A204.1 (cell line): ENCODE results near the gene NEUROD2.

Source experiments
- FAIRE-seq: peaks from 2 replicates; lab custom pipeline; 2012; peaks lifted over from hg19 to GRCh38; lab: Jason Lieb, UNC

NEUROD2 gene

DNA sequence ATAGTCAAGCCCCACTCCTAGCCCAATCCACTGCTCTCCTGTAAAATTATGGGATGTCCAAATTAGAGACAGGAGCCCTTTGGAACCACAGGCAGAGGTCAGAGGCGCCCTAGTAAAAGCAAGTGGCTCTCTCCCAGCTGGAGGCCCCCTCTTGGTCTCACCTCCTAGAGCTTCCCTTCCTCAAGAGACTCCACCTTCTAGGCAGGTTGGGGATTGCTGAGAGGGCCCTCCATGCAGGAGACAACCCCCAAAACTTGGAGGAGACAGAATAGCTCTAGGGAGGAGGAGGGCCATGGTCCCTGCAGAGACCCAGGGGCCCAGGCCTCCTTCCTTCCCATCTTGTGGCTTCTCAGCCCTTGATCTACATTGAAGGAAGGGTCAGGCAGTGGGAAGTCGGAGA, 29.4 kb downstream of the NEUROD2 start:
- FAIRE-seq, result no peak

DNA sequence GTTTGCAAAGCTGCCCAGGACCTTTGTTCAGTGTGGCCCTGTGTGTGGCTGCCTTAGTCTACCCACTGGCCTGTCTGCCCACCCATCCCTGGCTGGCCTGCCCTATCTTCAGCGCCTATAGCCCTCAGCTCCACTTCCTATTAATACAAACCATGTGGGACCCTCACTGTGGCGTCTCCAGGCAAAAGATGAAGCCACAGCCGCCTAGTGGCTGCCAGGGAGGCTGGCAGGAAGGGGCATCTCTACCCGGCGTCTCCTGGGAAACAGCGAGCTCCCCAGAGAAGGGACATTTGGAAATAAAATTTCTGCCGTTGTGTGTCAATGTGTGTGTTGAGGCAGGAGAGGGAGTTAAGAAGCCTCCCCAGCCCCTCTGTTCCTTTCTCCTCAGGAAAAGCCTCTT, 31.5 kb downstream of the NEUROD2 start:
- FAIRE-seq, result no peak

DNA sequence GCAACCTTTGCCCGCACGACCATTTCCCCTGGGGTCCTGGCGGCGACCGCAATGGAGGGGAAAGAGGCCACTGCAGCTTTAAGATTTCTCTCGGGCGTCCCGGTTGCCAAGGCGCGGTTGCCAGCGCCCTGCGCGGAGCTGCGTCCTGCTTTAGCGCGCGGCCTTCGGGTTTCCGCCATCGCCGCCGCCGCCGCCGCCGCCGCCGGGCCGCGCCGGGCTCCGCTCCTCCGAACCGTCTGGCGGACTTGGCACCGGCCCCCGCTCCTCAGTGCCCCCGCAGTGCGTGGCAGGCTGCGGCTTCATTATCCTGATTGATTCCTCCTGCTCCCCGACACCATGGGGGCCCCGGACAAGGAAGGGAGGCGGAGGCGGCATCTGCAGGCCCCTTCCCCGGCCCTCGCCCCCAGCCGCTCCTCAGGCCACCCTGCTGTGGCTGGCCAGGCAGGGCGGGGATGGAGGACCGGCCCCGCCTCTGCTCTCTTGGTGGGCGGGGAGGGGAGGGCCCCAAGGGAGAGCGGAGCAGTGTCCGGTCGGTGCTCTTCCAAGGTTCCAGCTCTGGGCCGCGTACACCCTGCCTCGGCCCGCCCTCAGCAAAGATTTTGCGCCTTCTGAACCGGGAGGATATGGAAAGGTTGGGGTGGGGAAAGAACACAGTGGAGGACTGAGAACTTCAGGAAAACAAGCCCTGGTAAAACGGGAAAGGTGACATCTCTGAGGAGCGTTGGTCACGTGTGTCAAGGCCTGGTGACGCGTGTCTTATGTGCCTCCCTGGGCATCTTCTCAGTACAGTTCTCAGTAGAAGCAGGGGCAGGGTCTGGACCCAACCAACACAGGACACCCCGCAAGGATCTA, 34.0 kb downstream of the NEUROD2 start:
- FAIRE-seq, result no peak

DNA sequence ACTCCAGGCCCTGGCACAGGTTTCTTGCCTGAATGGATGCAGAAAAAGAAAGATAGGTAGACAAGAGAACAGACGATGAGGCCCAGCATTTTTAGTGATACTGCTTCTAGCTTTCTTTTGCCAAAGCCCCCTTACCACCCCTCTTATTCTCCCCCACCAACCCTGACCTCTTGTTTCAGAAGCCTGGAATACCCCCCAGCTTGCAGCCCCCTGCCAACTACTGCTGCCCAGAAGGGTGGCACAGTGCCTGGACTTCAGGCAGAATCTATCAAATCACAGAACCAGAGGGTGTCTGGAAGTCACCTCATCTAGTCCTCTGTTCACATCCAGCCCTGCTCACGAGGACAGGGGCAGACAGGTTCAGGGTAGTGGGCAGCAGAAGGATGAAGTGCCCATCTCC, 35.6 kb downstream of the NEUROD2 start:
- no peak for FAIRE-seq

DNA sequence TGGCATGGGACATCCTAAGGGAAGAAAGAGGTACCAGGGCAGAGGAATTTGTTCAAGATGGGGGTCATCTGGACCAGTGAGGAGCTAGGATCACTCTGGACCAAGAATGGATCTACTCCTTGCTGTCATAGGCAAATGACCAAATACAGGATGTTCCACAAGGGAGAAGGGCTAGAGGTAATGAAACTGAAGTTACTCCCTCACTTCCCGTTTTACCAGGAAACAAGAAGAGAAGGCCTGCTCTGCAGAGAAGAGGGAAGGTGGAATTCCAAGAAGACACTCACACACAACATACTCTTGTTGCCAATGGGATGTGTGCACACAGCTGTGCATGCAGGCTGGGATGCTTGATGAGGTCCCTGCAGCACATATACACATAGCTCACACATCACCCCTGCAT, 38.6 kb downstream of the NEUROD2 start:
- no peak for FAIRE-seq

DNA sequence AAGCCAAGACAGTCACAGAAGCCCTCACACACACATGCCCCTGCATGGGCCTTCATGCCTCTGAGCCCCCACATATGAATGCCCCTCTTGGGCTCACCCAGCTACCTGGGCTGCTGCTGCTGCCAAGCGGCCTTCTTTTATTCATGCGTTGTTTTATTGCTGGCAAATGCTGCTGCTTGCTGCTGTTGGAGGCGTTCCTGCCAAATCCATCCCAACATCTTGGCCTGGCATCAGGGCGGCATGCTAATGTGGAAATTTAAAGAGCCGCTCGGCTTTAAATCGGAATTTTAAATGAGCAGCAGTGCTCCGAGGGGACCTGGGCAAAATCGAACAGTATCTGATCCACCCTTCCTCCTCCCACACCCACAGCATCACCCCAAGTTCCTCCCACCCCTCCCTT, 39.0 kb downstream of the NEUROD2 start:
- no peak for FAIRE-seq

DNA sequence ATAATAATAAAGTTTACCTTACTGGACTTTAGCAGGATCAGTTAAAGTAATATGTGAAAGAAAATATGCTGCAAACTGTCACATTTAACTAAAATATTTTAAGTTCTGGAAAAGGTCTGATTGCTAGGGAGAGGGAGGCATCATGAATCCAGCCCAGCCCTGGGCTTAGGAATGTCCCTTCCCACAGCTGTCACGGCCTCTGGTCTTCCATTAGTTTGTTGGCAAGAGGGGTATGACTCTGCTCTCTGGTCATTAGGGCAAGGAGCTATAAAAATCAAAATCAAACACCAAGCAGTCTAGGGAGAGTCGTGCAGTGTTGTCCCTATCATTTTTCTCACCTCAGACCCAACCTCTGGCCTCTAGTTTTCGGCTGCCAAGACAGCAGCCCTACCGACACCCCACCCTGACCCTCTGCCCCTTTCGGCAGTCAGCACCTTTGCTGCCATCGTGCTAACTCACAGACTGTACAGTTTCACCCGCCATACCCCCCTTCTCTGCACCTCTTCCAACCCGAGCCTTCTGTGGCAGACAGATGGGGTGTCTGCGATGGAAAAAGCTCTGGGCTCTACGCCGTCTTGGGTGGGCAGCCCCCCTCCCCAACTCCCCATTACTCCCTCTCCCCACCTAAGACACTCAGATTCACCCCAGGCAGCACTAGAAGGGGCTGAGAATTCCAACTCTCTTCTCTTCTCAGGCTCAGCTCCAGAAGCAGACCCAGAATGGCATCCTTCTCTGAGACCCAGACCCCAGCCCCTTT, 41.4 kb downstream of the NEUROD2 start:
- no peak for FAIRE-seq

DNA sequence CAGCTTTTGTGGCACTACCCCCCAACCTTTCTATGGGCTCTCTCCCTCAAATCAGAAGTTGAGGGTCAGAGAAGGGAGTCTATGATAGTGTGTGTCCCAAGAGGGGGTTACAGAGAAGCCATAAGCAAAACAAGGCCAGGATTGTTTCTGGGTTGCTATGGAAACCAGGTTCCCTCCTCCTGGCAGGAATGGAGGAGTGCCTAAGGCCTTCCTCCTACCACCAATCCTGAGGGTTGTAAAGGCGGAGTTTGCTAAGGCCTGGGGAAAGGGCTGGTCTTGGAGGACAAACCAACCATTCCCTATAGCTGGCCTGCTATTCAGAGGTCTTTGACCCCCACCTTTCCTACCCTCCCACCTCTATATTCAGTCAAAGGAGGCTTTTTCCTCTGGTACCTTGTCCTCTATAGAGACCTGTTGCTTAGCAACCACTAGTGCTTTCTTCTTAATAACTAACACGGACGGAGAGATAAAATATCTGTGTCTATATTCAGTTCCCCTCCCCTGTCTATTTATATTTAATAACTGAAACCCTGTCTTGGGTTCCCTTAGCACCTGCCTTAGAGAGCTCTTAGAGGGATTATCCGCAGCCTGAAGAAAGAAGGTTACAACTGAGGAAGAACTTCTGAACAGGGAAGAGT, 43.4 kb downstream of the NEUROD2 start:
- FAIRE-seq, result no peak

DNA sequence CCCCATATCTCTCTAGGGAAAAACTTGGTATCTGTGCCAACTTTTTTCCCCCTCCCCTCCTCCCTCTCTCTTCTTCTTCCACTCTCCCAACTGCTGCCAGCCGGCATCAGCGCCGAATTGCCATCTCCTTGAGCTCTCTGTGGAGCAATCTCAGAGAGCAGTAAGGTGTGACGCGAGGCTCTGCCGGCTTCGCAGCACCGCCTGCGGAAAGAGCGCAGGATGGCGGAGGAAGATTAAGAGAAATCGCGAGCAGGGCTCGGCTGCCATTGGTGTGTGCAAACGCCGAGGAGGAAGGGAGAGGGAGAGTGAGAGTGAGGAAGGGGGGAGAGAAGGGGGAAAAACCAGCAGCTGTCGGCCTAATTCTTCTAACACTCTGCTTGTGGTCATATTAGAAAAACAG, 44.2 kb downstream of the NEUROD2 start:
- no peak for FAIRE-seq

DNA sequence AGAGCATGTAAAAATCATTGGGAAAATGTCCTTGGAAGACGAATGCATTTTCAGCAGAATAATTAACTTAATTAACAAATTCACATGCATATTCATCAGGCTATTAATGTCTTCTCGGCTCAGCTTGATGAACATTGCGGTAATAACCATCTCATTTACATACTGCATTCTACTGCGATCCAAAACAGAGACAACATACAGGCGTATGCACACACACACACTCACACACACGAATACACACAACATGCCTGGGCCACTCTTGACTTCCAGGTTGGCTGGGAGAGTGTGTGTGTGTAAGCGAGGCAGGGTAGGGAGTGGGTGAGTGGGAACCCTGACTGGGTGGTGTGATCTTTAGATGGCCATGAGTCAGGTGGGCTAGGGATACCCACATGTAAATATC, 44.7 kb downstream of the NEUROD2 start:
- FAIRE-seq, result no peak

DNA sequence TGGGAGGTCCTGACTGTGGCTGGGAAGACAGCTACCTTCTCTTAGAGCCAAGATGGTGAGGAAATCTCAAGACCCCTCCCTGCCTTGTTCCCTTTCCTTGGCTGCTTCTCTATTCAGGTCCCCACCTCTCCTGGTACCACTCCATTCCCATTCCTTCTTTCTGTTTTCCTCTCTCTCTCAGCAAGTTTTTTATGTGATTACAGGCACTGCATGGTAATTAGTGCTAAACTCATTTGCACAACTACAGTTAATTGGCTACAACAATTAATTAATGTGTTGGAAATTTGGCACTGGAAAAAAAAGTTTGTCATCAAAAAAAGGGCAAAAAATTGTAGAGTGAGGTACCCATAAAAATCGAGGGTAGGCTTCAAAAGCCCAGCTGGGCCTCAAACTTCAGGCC, 45.3 kb downstream of the NEUROD2 start:
- FAIRE-seq, result no peak

DNA sequence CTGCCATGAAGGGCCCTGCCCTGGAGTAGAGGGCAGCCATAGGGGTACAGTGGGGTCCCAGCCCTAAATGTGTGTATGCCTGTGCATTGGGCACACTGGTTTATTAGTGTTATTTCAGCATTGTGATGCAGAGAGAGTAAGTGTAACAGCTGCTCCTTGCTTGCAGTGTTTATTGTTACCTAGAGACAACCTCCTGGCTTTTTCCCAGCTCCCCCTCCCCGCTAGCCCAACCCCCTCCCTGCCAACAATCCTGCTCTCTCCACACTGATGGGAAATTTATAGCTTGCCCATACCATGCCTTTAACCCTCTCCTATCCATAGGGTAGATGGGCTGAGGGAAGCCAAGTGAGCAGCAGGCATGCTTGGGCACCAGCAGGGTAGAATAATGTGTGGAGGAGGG, 51.3 kb downstream of the NEUROD2 start:
- no peak for FAIRE-seq

DNA sequence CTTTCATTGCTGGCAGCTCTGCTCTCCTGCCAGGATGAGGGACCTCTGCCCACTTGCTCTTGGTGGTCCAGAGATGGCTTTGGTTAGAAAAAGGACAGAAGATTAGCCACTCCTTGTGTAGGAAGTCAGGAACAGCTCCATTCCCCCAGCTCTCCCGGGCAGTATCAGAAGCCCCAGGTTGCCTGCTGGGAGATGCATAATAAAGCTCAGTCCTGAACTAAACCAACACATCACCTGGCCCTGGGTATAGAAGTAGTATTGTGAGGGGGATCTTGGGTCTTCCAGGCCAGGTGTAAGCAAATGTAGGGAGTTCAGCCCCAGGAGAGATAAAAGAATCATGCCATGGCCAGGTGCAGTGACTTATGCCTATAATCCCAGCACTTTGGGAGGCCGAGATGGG, 52.4 kb downstream of the NEUROD2 start:
- no peak for FAIRE-seq
